ENCODE results near the gene TRMT61B.

TRMT61B gene

DNA sequence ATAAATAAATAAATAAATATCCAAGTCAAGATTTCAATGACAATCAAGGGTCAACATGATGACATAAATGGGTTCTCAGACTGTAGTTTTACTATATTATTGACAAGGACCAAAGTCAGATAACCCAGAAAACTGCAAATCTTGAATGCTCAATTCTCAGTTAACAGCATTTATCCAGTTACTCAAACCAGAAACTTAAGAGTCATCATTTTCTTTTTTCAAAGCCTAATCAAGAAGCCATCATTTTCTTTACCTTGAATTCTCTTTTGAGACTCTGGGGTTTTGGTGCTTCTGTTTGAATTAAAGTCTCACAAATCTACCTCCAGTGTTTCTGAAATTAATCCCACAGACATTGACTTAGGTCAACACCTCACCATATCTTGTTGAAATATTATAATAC, 14.1 kb downstream of the TRMT61B start:
- no peak for DNase-seq (ENCODE audit: low spot score)

DNA sequence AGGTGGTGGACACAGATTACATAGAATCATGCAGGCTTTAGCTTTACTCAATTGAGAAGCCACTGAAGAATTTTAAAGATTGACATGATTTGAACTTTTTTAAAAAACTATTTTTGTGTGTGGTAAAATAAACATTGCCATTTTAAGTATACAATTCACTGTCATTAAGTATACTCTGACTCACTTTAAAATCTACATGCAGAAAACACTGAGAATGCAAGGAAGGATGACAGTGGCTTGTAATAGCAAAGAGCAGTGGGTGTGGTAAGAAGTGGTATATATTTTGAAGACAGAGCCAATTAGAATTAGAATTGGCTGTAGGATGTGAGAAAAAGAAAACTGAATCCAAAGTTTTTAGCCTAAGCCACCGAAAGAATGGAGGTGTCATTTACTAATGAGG, 14.9 kb downstream of the TRMT61B start:
- DNase-seq (ENCODE audit: low spot score), result no peak

DNA sequence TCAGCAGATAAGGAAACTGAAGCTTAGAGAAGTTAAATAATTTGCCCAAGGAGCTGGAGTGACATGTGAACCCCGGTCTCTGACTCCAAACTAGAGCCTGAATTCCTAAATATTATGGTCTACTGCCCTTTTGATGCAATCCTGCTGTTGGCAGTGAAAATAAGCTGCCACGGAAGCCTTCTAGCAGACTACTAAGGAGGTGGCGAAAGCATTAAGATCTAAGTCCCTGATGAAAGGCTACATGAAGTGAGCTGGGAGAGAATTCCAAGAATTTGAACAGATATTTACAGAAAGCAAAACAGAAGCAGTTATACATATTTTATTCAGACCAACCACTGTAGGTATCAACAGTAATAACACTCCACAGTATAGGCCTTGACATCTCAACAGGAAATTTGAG, 28.1 kb downstream of the TRMT61B start:
- DNase-seq (ENCODE audit: low spot score), result no peak

DNA sequence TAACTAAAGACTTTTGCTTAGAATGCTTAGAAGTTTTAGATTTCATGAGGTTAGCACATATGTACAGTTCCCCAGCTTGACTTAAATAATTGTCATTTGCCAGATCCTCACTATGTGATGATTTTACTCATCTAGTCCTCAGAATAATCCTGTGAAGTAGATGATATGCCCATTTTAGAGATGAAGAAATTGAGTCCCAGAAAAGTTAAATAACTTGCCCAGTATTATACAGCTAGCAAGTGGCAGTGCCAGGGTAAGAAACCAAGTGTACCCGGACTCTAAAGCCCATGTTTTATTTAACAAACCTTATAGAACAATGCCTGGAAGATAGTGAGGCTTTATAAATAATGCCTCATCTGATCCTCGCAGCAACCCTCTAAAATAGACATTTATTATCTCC, 31.1 kb downstream of the TRMT61B start:
- no peak for DNase-seq (ENCODE audit: low spot score)

DNA sequence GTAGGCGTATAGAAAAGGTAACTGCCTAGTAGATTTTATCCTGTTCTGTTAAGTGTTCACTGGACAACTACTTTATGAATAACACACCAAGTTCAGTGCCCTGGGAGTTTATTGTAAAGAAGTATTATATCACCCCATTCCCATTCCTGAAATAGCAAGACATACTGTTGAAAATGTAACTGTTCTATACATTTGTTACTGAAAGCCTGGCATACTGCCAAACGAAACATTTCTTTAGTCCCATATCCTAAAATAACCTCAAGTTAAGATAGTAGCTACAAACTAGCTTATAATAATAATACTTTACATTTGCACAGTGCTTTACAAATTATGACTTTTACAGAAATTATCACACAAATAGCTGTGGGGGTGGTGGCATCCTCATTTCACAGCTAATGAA, 34.3 kb downstream of the TRMT61B start:
- no peak for DNase-seq (ENCODE audit: low spot score)

DNA sequence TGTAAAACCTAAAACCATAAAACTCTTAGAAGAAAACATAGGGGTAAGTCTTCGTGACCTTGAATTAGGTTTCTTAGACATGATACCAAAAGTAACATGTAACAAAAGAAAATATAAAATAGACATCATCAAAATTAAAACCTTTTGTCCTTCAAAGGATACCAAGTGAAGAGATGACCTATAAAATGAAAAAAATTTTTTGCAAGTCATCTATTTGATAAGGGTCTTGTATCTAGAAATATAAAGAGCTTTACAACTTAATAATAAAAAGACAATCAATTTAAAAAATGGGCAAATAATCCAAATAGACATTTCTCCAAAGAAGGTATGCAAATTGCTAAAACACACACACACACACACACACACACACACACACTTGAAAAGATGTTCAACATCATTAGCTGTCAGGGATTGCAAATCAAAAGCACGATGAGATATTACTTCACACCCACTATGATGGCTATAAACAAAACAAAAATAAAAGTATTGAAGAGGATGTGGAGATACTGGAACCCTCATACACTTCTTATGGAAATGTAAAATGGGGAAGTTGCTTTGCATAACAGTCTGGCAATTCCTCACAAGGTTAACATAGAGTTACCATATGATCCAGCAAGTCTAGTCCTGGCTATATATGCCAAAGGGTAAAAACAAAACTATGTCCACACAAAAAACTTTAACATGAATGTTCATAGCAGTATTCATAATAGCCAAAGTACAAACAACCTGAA, 36.2 kb downstream of the TRMT61B start:
- no peak for DNase-seq (ENCODE audit: low spot score)

DNA sequence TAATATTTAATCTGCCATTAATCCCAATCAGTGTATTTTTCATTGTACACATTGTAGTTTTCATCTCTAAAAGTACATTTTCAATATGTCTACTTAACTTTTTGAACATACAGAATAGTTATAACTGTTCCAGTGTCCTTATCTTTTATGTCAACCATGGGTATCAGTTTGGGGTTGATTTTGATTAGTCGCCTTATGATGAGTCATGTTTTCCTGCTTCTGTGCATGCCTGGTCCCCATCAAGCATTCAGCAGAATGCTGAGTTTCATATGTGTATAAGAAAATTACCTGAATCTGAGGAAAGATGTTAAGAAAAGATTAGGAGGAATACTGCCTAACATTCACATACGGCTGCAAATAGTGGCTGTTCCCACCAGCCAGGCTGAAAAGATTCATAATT, 41.7 kb downstream of the TRMT61B start:
- no peak for DNase-seq (ENCODE audit: low spot score)

DNA sequence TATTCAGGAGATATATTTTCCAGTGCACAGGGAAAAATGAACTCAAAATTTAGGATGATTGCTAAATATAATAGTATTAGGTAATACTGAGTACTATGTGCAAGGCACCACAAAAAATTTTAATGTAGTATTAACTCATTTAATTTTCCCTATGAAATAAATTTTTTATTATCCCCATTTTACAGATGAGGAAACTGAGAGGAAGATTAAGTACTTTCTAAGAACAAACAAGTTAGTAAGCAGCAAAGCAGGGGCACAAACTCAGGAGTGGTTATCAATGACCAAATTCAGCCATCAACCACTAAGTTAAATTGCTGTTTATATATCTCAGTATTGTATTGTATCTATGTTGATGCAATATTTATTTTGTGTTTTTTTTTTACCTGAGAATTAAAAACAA, 45.2 kb downstream of the TRMT61B start:
- no peak for DNase-seq (ENCODE audit: low spot score)

DNA sequence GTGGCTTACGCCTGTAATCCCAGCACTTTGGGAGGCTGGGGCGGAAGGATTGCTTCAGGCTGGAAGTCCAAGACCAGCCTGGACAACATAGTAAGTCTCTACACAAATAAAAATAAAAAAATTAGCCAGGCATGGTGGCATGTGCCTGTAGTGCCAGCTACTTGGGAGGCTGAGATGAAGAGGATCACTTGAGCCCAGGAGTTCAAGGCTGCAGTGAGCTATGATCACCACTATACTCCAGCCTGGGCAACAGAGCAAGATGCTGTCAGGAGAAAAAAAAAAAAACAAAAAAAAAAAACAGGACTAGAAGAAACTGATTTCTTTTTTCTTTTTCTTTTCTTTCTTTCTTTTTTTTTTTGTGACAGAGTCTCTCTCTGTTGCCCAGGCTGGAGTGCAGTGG, 45.9 kb downstream of the TRMT61B start:
- DNase-seq (ENCODE audit: low spot score), result no peak

DNA sequence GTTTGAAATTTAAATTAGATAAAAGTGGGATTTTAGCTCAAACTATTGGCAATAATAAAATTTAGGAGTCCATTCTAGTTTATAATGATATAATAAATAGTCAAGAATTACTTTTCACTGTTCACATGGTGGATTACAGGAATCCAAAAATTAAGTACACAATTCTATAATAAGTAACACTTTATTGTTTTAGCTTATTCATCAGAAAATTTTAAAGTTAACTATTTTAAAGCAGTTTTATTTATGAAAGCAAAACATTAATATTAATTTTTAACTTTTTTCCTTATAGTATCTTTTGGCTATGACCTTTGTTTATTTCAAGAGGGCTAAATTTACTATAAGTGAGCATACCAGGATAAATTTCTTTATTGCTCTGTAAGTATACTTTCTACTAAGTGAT, 48.1 kb downstream of the TRMT61B start:
- no peak for DNase-seq (ENCODE audit: low spot score)

DNA sequence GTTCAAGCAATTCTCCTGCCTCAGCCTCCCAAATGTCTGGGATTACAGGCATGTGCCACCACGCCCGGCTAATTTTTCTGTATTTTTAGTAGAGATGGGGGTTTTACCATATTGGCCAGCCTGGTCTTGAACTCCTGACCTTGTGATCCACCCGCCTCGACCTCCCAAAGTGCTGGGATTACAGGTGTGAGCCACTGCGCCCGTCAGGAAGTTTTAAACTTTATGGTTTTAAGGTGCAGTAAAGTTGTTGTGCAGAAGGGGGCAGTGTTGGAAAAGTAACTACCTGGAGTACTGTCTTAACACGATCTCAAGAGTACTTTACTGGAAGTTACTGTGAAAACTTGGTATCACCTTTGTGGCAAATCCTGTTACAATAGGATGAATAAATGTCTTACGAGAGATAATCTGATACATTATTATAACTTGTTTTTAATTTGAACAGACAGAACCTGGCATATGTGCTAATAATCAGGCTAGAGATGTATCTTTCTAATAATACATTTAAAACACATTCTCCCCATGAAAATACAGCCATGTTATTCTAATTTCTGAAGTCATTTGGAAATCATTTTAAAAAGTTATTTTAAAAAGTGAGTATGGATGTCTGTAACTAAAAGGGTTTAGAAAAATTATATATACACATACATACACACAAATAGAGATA, 48.7 kb downstream of the TRMT61B start:
- peak; percentile 13 for DNase-seq (ENCODE audit: low spot score)

DNA sequence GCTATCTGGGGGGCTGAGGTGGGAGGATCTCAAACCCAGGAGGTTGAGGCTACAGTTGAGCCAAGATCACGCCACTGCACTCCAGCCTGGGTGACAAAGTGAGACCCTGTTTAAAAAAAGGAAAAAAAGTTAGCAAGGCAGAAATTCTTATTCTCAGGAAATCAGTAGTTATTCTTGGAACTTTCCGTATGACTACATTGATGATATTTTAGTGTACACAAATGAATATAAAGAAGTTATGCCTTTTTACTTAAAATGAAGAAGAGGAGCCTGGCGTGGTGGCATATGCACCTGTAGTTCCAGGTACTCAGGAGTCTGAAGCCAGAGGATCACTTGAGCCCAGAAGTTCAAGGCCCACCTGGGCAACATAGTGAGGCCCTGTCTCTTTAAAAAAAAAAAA, 52.1 kb downstream of the TRMT61B start:
- DNase-seq (ENCODE audit: low spot score), result no peak

DNA sequence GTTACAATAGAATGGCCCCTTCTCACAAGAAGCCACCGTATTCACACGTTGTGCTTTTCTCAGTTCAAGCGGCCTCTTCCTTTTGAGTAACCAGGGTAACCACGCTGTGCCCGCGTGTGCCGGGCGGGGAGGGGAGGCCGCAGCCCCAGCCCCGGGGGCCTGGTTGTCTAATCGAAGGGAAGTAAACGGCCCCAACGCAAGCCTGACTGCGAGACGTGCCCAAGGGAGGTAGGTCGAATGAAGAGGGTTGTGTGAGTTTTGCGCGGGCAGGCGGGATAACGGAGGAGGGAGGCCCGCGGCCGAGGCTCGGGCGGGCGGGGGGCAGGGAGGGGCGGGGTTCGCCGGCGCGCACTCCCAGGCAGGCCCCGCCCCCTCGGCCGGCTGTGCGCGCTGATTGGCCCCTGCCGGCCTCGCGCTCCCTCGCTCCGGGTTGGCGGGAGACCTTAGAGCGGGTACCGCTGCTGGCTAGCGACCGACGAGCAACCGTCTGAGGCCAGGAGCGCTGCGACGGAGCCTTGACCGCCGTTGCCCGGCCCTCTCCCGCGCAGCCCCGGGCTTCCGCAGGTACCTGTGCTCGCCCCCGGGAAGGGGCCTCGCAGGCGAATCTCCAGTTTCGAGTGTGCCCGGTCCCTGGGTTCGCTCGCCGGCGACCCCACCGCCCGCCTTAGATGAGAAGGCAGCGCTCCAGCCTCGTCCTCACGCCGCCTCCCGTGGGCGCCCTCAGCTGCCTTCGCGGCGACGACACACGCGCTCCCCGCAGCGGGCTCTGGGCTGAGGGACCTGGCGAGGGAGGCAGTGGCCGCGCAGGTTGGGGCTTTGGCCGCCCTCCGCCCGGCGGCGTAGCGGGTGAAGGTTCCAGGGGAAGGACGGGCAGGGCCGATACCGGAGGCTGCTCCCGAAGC, 59.5 kb downstream of the TRMT61B start, which contains the start of gene SPDYA:
SPDYA (plus strand) TSS at position 451 of the 902 bp plus-strand sequence. CDS start 5,181 bp downstream, outside the sequence.
- peak; percentile 39 for DNase-seq (ENCODE audit: low spot score)

DNA sequence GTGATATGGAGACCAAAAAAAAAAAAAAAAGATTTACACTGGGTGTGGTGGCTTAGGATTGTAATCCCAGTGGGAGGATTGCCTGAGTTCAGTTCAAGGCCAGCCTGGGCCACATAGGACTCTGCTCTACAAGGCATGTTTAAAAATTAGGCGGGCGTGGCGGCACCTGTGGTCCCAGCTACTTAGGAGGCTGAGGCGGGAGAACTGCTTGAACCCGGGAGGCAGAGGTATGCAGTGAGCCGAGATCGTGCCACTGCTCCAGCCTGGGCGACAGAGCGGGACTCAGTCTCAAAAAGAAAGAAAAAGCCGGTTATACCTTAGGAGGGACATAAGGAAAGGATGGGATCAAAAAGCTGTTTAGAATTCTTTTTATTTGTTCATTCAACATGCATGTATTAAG, 60.2 kb downstream of the TRMT61B start:
- DNase-seq (ENCODE audit: low spot score), result no peak

DNA sequence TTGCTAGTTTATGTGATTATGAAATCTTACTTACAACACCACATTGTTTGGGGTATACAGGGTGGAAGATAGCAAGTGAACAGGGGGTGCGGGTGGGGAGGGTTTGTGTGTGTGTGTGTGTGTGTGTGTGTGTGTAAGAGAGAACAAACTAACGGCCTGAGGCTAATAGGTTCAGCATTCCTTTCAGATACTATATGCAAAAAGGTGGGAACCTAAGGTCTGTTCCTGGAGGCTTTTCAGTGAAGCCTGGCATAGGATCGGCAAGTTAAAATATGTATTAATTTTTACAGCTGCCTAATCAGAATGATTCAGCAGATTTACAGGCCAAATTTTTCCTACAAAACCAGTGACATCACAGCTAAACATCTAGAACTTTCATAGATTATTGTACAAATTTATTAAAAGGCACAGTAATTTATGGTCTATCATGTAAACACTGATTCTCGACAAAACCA, 67.1 kb downstream of the TRMT61B start:
- DNase-seq (ENCODE audit: low spot score), result no peak

DNA sequence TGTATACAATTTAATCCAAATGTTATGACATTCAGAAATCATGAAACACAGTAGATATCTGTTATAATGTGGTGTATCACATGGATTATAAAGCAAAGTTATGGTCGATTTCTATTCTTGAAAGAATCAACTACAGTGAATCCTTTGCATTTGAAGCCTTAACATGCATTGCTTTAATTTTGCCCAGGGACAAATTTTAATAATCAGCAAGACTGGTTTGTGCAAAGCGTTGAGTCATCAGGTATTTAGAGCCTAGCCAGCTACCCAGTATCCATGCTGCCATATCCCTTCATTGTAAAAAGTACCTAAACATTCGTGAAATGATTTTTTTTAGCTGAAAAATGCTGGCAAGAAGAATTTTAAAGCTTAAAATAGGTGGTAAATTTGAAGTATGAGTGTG, 68.4 kb downstream of the TRMT61B start:
- DNase-seq (ENCODE audit: low spot score), result no peak

Measured in putamen (tissue), 1 donor.